GM12891 (cell line): ENCODE measurements around the gene HIPK1.

ENCODE experiments used
- POLR2A ChIP-seq: IDR thresholded peaks from 2 replicates; pipeline ENCODE4 v1.6.1; 2011; ENCODE audit warnings: low read depth, low read length, control low read depth
- POLR2AphosphoS5 ChIP-seq: IDR thresholded peaks from 2 replicates; pipeline ENCODE4 v1.6.1; 2011; ENCODE audit warnings: low read depth, low read length, control low read depth

GRCh38 chr1:113975211-113975895 lies 46.2 kb downstream of the HIPK1 start:
- no peak for TF ChIP-seq POLR2AphosphoS5
- TF ChIP-seq POLR2A: no peak
